Nephron progenitor cell (in vitro differentiated cells): ENCODE data around the gene UBTD2.

ENCODE experiments used
- DNase-seq: peaks from one replicate; pipeline ENCODE4 v3.0.0; 2021
- H3K27ac Mint-ChIP-seq: 2 replicates; pipeline ENCODE4 v1.8.0; 2021; ENCODE audit warnings: mild to moderate bottlenecking, moderate library complexity, mixed read lengths
- H3K27me3 Mint-ChIP-seq: 2 replicates; pipeline ENCODE4 v1.8.0; 2021; ENCODE audit warnings: mild to moderate bottlenecking, low read depth, mixed read lengths; ENCODE audit not compliant: poor library complexity
- H3K36me3 Mint-ChIP-seq: 2 replicates; pipeline ENCODE4 v1.8.0; 2021; ENCODE audit warnings: low read depth, mixed read lengths
- H3K4me1 Mint-ChIP-seq: 2 replicates; pipeline ENCODE4 v1.8.0; 2021; ENCODE audit warnings: mixed read lengths
- H3K4me3 Mint-ChIP-seq: 2 replicates; pipeline ENCODE4 v1.8.0; 2021; ENCODE audit warnings: mild to moderate bottlenecking, moderate library complexity, mixed read lengths
- H3K9me3 Mint-ChIP-seq: 2 replicates; pipeline ENCODE4 v1.8.0; 2021; ENCODE audit warnings: mild to moderate bottlenecking, moderate library complexity, mixed read lengths
- TF ChIP-seq, protein P1 (sequence below): fragments of 200-600 bp; sonication (generic); IDR thresholded peaks from 2 replicates; pipeline ENCODE4 v1.5.0; 2021; ENCODE audit warnings: antibody characterized with exemption

Gene UBTD2

DNA sequence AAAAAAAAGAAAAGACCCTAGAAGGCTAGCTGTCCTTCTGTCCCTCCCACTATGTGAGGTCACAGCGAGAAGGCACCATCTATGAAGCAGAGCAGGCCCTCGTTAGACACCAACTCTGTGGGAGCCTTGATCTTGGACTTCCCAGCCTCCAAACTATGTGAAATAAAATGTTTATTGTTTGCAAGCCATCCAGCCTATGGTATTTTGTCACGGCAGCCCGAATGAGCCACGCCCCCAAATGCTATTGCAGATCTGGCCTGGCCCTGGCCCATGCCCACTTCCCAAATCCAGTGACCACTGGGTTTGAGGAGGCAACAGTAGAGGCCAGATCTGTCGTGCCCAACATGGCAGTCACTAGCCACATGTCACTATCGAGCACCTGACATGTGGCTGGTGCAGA, 106.4 kb downstream of the UBTD2 start:
- no peak overlapping the region for H3K4me3 Mint-ChIP-seq
- no peak overlapping the region for H3K27ac Mint-ChIP-seq
- H3K36me3 Mint-ChIP-seq, result peaks cover 9% of the 10 kb centered on the region
- H3K4me1 Mint-ChIP-seq, result peaks cover 55% of the 10 kb centered on the region
- H3K27me3 Mint-ChIP-seq, result peaks cover 10% of the 10 kb centered on the region
- no peak for DNase-seq
- peaks cover 10% of the 10 kb centered on the region for H3K9me3 Mint-ChIP-seq
- TF ChIP-seq, protein P1, sequence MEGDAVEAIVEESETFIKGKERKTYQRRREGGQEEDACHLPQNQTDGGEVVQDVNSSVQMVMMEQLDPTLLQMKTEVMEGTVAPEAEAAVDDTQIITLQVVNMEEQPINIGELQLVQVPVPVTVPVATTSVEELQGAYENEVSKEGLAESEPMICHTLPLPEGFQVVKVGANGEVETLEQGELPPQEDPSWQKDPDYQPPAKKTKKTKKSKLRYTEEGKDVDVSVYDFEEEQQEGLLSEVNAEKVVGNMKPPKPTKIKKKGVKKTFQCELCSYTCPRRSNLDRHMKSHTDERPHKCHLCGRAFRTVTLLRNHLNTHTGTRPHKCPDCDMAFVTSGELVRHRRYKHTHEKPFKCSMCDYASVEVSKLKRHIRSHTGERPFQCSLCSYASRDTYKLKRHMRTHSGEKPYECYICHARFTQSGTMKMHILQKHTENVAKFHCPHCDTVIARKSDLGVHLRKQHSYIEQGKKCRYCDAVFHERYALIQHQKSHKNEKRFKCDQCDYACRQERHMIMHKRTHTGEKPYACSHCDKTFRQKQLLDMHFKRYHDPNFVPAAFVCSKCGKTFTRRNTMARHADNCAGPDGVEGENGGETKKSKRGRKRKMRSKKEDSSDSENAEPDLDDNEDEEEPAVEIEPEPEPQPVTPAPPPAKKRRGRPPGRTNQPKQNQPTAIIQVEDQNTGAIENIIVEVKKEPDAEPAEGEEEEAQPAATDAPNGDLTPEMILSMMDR, result no peak

DNA sequence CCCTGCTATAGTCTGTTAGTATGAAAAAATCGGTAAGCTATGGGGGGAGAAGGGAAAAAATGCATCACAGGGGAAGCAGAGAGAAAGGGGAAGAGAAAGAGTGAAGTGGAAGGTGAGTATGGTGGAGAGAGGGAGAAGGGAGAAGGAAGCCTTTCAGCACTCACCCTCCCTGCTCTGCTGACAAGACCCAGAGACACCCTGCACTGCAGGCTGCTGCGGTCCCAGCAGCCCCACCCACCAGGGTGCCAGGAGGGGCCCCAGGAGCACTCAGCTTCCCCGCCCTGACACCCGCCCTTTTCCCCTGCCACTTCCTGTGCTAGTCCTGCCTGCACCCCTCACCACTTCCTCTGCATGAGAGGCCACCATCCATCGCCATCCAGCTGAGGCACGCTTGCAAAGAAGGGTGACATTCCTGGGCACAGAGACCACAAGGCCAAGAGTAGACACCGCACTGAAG, 108.3 kb downstream of the UBTD2 start:
- no peak overlapping the region for H3K27ac Mint-ChIP-seq
- peaks cover 4% of the 10 kb centered on the region for H3K36me3 Mint-ChIP-seq
- H3K4me3 Mint-ChIP-seq, result no peak overlapping the region
- H3K27me3 Mint-ChIP-seq, result peaks cover 13% of the 10 kb centered on the region
- H3K9me3 Mint-ChIP-seq, result peaks cover 4% of the 10 kb centered on the region
- TF ChIP-seq, protein P1, result no peak
- no peak for DNase-seq
- H3K4me1 Mint-ChIP-seq, result peaks cover 64% of the 10 kb centered on the region

DNA sequence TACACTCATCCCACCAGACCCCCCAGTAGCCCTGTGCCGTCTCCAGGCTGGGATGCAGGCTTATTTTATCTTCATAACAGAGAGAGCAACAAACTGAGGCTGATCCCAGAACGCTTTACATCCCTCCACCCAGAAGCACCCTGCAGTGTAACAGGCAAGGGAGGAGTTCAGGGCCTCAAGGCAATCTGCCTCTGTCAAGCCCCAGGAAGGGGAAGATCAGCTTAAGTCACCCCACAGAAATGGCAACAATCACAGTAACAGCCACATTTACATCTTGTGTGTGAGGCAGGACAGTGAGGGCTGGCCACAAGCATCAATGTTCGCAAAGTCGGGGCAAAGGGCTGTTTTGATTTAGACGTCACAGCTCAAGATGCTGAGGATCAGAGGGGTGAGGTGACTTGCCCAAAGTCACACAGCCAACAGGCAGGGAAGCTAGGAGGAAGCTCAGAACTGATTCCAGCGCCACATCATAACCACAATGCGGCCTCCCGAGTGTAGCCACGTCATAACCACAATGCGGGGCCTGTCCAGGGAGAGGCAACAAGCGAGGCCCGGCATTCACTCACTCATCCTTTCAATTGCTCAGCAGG, 109.9 kb downstream of the UBTD2 start:
- Mint-ChIP-seq H3K27ac (peak overlapping the region; percentile 64), H3K36me3 (peaks cover 4% of the 10 kb centered on the region), H3K4me3 (peak overlapping the region; percentile 63), H3K9me3 (no peaks in the 10 kb centered on the region), H3K27me3 (peaks cover 14% of the 10 kb centered on the region), H3K4me1 (peaks cover 62% of the 10 kb centered on the region)
- TF ChIP-seq, protein P1, result no peak
- DNase-seq, result no peak

DNA sequence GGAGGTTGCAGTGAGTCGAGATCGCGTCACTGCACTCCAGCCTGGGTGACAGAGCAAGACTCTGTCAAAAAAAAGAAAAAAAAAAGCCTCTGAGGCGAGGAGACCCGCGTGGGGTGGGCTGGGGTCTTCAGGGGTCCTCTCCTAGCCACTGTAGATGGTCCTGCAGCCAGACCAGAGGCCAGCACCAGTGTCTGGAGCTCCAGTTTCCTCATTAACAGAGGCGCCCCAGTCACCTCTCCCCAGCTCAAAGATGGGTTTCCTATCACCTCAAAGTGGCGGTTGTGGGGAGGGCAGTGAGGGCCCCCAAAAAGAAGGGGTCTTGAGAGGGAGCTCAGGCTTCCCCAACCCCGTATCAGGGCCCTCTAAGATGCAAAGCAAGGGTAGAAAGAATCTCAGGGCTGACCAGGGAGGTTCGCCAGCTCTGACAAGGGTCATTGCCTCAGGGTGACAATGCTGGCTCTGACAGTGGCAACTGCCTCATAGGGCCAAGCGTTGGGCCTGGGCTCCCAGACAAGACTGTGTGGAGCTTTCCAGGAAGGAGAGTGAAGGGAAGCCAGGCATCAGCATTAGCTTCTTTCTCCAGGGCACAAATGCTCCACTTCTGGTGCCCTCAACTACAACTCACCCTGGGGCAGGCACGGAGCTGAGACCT, 110.5 kb downstream of the UBTD2 start:
- no peak overlapping the region for H3K4me3 Mint-ChIP-seq
- peak overlapping the region; percentile 64 for H3K27ac Mint-ChIP-seq
- DNase-seq, result no peak
- no peaks in the 10 kb centered on the region for H3K9me3 Mint-ChIP-seq
- H3K27me3 Mint-ChIP-seq, result peaks cover 14% of the 10 kb centered on the region
- H3K36me3 Mint-ChIP-seq, result no peaks in the 10 kb centered on the region
- TF ChIP-seq, protein P1, result no peak
- peaks cover 60% of the 10 kb centered on the region for H3K4me1 Mint-ChIP-seq

DNA sequence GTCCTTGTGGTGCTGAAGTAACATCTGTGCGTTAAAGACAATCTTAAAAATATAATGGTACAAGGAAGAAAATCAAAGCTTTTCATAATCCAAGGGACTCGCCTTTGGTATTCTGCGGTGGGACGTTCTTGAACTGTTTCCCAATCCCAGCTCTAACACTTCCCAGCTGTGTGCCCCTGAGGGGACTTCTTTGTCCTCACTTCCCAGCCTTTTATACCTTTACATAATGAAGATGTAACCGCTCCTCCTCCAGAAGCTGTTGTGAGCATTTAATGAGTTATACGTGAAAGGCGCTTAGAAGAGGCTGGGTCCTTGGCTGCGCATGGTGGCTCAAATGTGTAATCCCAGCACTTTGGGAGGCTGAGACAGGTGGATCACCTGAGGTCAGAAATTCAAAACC, 112.4 kb downstream of the UBTD2 start:
- Mint-ChIP-seq H3K27ac (no peak overlapping the region), H3K4me3 (no peak overlapping the region), H3K36me3 (no peaks in the 10 kb centered on the region), H3K9me3 (no peaks in the 10 kb centered on the region), H3K27me3 (peaks cover 11% of the 10 kb centered on the region), H3K4me1 (peaks cover 64% of the 10 kb centered on the region)
- DNase-seq, result no peak
- TF ChIP-seq, protein P1, result no peak

DNA sequence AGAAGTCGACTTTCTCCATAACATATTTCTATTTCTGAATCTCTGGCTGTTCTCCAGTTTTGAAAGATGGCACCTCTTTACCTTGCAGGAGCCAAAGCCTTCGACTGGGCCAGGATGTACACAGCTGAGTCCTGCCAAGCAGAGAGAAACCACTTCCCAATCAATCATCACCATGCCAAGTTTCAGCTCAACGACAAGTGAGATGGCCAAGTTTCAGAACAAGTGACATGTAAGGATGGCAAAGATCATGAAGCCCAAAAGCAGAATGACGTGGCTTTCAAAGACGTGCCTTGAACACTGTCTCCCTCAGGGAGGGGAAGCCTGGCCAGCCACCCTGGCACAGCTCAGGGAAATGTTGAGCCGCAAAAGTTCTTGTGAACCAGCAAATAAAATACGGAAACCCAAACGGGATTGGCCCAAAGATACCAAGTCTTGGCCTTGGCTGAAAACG, 113.3 kb downstream of the UBTD2 start:
- peaks cover 10% of the 10 kb centered on the region for H3K27me3 Mint-ChIP-seq
- H3K4me3 Mint-ChIP-seq, result no peak overlapping the region
- no peak for DNase-seq
- no peak overlapping the region for H3K27ac Mint-ChIP-seq
- no peaks in the 10 kb centered on the region for H3K9me3 Mint-ChIP-seq
- peaks cover 60% of the 10 kb centered on the region for H3K4me1 Mint-ChIP-seq
- TF ChIP-seq, protein P1, result no peak
- no peaks in the 10 kb centered on the region for H3K36me3 Mint-ChIP-seq
